Activated CD8-positive, alpha-beta memory T cell treated with anti-CD3 and anti-CD28 coated beads for 1 hour (primary cell): ENCODE results near the gene GABRB1.
"Not testable (repeated sequence)": the region's sequence is repeated elsewhere in the genome, so short reads cannot be mapped to it uniquely, and the experiment has no call there.

Source experiments
- DNase-seq, 2 donors: peaks; one replicate each; pipeline ENCODE4 v3.0.0-alpha.2; 2020; ENCODE audit warnings: low read depth in 1 of 2; ENCODE audit errors: extremely low read depth in 1 of 2

The GABRB1 gene

GRCh38 chr4:47378021-47378530 lies 346.7 kb downstream of the GABRB1 start:
- not testable (repeated sequence) for DNase-seq

GRCh38 chr4:47381172-47381571 lies 349.8 kb downstream of the GABRB1 start:
- no peak for DNase-seq

GRCh38 chr4:47382846-47383360 lies 351.5 kb downstream of the GABRB1 start:
- no peak for DNase-seq

- no peak for DNase-seq
Measured at GRCh38 chr4:47383829-47384427, 352.6 kb downstream of the GABRB1 start.

GRCh38 chr4:47386146-47386545 lies 354.8 kb downstream of the GABRB1 start:
- no peak for DNase-seq

- DNase-seq: no peak
Measured at GRCh38 chr4:47386561-47387235, 355.3 kb downstream of the GABRB1 start.

GRCh38 chr4:47390428-47391125 lies 359.2 kb downstream of the GABRB1 start:
- no peak for DNase-seq

GRCh38 chr4:47391256-47391655 lies 359.9 kb downstream of the GABRB1 start:
- no peak for DNase-seq

GRCh38 chr4:47406408-47406807 lies 375.0 kb downstream of the GABRB1 start:
- no peak for DNase-seq

- no peak for DNase-seq
Measured at GRCh38 chr4:47410271-47410670, 378.9 kb downstream of the GABRB1 start.

GRCh38 chr4:47413521-47413920 lies 382.2 kb downstream of the GABRB1 start:
- no peak for DNase-seq

- no peak for DNase-seq
Measured at GRCh38 chr4:47415719-47416118, 384.4 kb downstream of the GABRB1 start.

- DNase-seq: no peak
Measured at GRCh38 chr4:47418147-47418546, 386.8 kb downstream of the GABRB1 start.

GRCh38 chr4:47419296-47419695 lies 387.9 kb downstream of the GABRB1 start:
- no peak for DNase-seq

GRCh38 chr4:47425628-47426027 lies 394.3 kb downstream of the GABRB1 start:
- DNase-seq: no peak

- DNase-seq: no peak
Measured at GRCh38 chr4:47427935-47428334, 396.6 kb downstream of the GABRB1 start.

- no peak for DNase-seq
Measured at GRCh38 chr4:47432749-47433148, 401.4 kb downstream of the GABRB1 start.

GRCh38 chr4:47434931-47435330 lies 403.6 kb downstream of the GABRB1 start:
- no peak for DNase-seq

- DNase-seq: no peak
Measured at GRCh38 chr4:47442980-47443379, 411.6 kb downstream of the GABRB1 start.

GRCh38 chr4:47444031-47444430 lies 412.7 kb downstream of the GABRB1 start:
- DNase-seq: no peak

GRCh38 chr4:47451657-47452056 lies 420.3 kb downstream of the GABRB1 start:
- DNase-seq: no peak

- no peak for DNase-seq
Measured at GRCh38 chr4:47462799-47463234, 431.4 kb downstream of the GABRB1 start.
